Neural progenitor cell (in vitro differentiated cells): ENCODE results near the gene CYP3A5. TPM values are rescaled to one million over a fixed set of nuclear protein-coding genes. Genes with fewer than 3 reads are reported as not detected.
"Not testable (repeated sequence)": the region's sequence is repeated elsewhere in the genome, so short reads cannot be mapped to it uniquely, and the experiment has no call there.

ENCODE experiments used
- DNase-seq: peaks from one replicate; pipeline ENCODE4 v3.0.0-alpha.2; 2016; ENCODE audit warnings: low spot score
- H2AFZ ChIP-seq: fragments of 200-600 bp; sonication (generic); replicated peaks from 2 replicates; pipeline ENCODE4 v1.6.1; 2016; ENCODE audit warnings: antibody characterized with exemption
- H3F3A ChIP-seq: fragments of 200-600 bp; sonication (generic); 2 replicates; pipeline ENCODE4 v1.6.1; 2016; ENCODE audit warnings: antibody characterized with exemption, low read depth
- H3K27ac ChIP-seq: fragments of 200-600 bp; sonication (generic); 2 replicates; pipeline ENCODE4 v1.5.1; 2016; ENCODE audit warnings: mild to moderate bottlenecking
- H3K27me3 ChIP-seq: fragments of 200-600 bp; sonication (generic); 2 replicates; pipeline ENCODE4 v1.6.1; 2016; ENCODE audit warnings: mild to moderate bottlenecking, moderate library complexity
- H3K36me3 ChIP-seq: fragments of 200-600 bp; sonication (generic); 2 replicates; pipeline ENCODE4 v1.5.1; 2016
- H3K4me1 ChIP-seq: fragments of 200-600 bp; sonication (generic); 2 replicates; pipeline ENCODE4 v1.6.1; 2016; ENCODE audit warnings: mixed run types
- H3K4me2 ChIP-seq: fragments of 200-600 bp; sonication (generic); 2 replicates; pipeline ENCODE4 v1.6.1; 2016
- H3K4me3 ChIP-seq: fragments of 200-600 bp; sonication (generic); 2 replicates; pipeline ENCODE4 v1.5.1; 2016
- H3K79me2 ChIP-seq: fragments of 200-600 bp; sonication (generic); 2 replicates; pipeline ENCODE4 v1.6.1; 2016; ENCODE audit warnings: low read depth
- H3K9ac ChIP-seq: fragments of 200-600 bp; sonication (generic); 2 replicates; pipeline ENCODE4 v1.6.1; 2016
- H3K9me3 ChIP-seq: fragments of 200-600 bp; sonication (generic); 2 replicates; pipeline ENCODE4 v1.5.1; 2016; ENCODE audit warnings: low read depth
- H4K20me1 ChIP-seq: fragments of 200-600 bp; sonication (generic); 2 replicates; pipeline ENCODE4 v1.6.1; 2016; ENCODE audit warnings: low read depth
- H3K27ac Mint-ChIP-seq: 3 replicates; pipeline ENCODE4 v1.8.0; 2021; ENCODE audit warnings: mixed read lengths
- H3K27me3 Mint-ChIP-seq: 2 replicates; pipeline ENCODE4 v1.8.0; 2022; ENCODE audit warnings: low read depth, mild to moderate bottlenecking, inconsistent platforms, moderate library complexity, mixed read lengths; ENCODE audit not compliant: insufficient read depth
- H3K36me3 Mint-ChIP-seq: 3 replicates; pipeline ENCODE4 v1.8.0; 2021; ENCODE audit warnings: mixed read lengths
- H3K4me1 Mint-ChIP-seq: 3 replicates; pipeline ENCODE4 v1.8.0; 2021; ENCODE audit warnings: mixed read lengths
- H3K4me3 Mint-ChIP-seq: 3 replicates; pipeline ENCODE4 v1.8.0; 2021; ENCODE audit warnings: mild to moderate bottlenecking, moderate library complexity, mixed read lengths
- H3K9me3 Mint-ChIP-seq: 3 replicates; pipeline ENCODE4 v1.8.0; 2020; ENCODE audit warnings: mixed read lengths
- CTCF ChIP-seq: fragments of 200-600 bp; sonication (generic); IDR thresholded peaks from 2 replicates; pipeline ENCODE4 v1.5.1; 2017; ENCODE audit warnings: antibody characterized with exemption, mild to moderate bottlenecking
- EZH2 ChIP-seq: fragments of 200-600 bp; sonication (generic); IDR thresholded peaks from 2 replicates; pipeline ENCODE4 v1.6.1; 2017; ENCODE audit warnings: antibody characterized with exemption, mild to moderate bottlenecking, moderate library complexity
- EZH2phosphoT487 ChIP-seq: fragments of 200-600 bp; sonication (generic); IDR thresholded peaks from 2 replicates; pipeline ENCODE4 v1.6.1; 2017; ENCODE audit warnings: antibody characterized with exemption
- total RNA-seq: library from RNA; depleted of rRNA; stranded (reverse); fragments of >200 nt; gene quantifications from 2 replicates; pipeline ENCODE4 v1.2.3, GENCODE V29; 2015; ENCODE audit warnings: low replicate concordance

The CYP3A5 gene
- total RNA-seq, 1 donor from 2014 or later = not detected

- H3K4me1 Mint-ChIP-seq = no peaks in the 10 kb centered on the region
- Histone ChIP-seq H3K27me3 (no peaks in the 10 kb centered on the region), H3K4me3 (no peak overlapping the region), H3K9me3 (no peaks in the 10 kb centered on the region), H3K4me1 (no peaks in the 10 kb centered on the region), H2AFZ (no peak overlapping the region), H3K36me3 (no peaks in the 10 kb centered on the region), H3F3A (no peaks in the 10 kb centered on the region), H3K9ac (no peak overlapping the region), H3K79me2 (no peaks in the 10 kb centered on the region), H3K4me2 (no peak overlapping the region), H4K20me1 (no peaks in the 10 kb centered on the region), H3K27ac (no peak overlapping the region)
- H3K27me3 Mint-ChIP-seq = no peaks in the 10 kb centered on the region
- DNase-seq = no peak
- H3K27ac Mint-ChIP-seq = no peak overlapping the region
- peaks cover 1% of the 10 kb centered on the region for H3K36me3 Mint-ChIP-seq
- no peak overlapping the region for H3K4me3 Mint-ChIP-seq
- H3K9me3 Mint-ChIP-seq = no peaks in the 10 kb centered on the region
- no peak for TF ChIP-seq EZH2
- no peak for TF ChIP-seq EZH2phosphoT487
- no peak for TF ChIP-seq CTCF
These were observed 14.3 kb downstream of the CYP3A5 start for GRCh38 chr7:99665312-99666012.

GRCh38 chr7:99657879-99658278 is 21.9 kb downstream of the CYP3A5 start:
- H2AFZ ChIP-seq, H3K4me1 Mint-ChIP-seq, H4K20me1 ChIP-seq, H3K4me3 Mint-ChIP-seq, H3K27ac ChIP-seq, H3K4me1 ChIP-seq, H3K27me3 Mint-ChIP-seq, DNase-seq, H3K36me3 ChIP-seq, H3K36me3 Mint-ChIP-seq, H3K9me3 ChIP-seq, H3K27ac Mint-ChIP-seq, H3F3A ChIP-seq, H3K79me2 ChIP-seq, H3K4me2 ChIP-seq, H3K4me3 ChIP-seq, H3K27me3 ChIP-seq, H3K9ac ChIP-seq: not testable (repeated sequence)
- peaks cover 13% of the 10 kb centered on the region for H3K9me3 Mint-ChIP-seq

GRCh38 chr7:99654626-99655025 is 25.2 kb downstream of the CYP3A5 start:
- H3K9me3 ChIP-seq, H3K27me3 Mint-ChIP-seq, H3K27ac ChIP-seq, H3K4me2 ChIP-seq, H3K4me1 Mint-ChIP-seq, H4K20me1 ChIP-seq, H3F3A ChIP-seq, H3K27ac Mint-ChIP-seq, H3K4me3 ChIP-seq, H3K36me3 Mint-ChIP-seq, H3K36me3 ChIP-seq, DNase-seq, H3K9ac ChIP-seq, H3K9me3 Mint-ChIP-seq, H3K4me3 Mint-ChIP-seq, H3K4me1 ChIP-seq, H3K79me2 ChIP-seq, H2AFZ ChIP-seq, H3K27me3 ChIP-seq: not testable (repeated sequence)

GRCh38 chr7:99653754-99654153 is 26.0 kb downstream of the CYP3A5 start:
- Mint-ChIP-seq H3K27me3 (peaks cover 2% of the 10 kb centered on the region), H3K36me3 (no peaks in the 10 kb centered on the region), H3K4me1 (no peaks in the 10 kb centered on the region), H3K9me3 (peaks cover 7% of the 10 kb centered on the region), H3K27ac (no peak overlapping the region), H3K4me3 (no peak overlapping the region)
- Histone ChIP-seq H3K27ac (no peak overlapping the region), H3K79me2 (no peaks in the 10 kb centered on the region), H3K4me2 (no peak overlapping the region), H3K4me1 (no peaks in the 10 kb centered on the region), H3K4me3 (no peak overlapping the region), H3K9ac (no peak overlapping the region), H3K27me3 (no peaks in the 10 kb centered on the region), H2AFZ (no peak overlapping the region), H3K9me3 (no peaks in the 10 kb centered on the region), H3F3A (no peaks in the 10 kb centered on the region), H4K20me1 (no peaks in the 10 kb centered on the region), H3K36me3 (no peaks in the 10 kb centered on the region)
- no peak for DNase-seq
- TF ChIP-seq EZH2phosphoT487 (no peak), EZH2 (no peak), CTCF (no peak)

GRCh38 chr7:99653269-99653668 is 26.5 kb downstream of the CYP3A5 start:
- H4K20me1 ChIP-seq, H3K36me3 Mint-ChIP-seq, H3K9ac ChIP-seq, H3K27me3 ChIP-seq, H3K27me3 Mint-ChIP-seq, H3K27ac Mint-ChIP-seq, H3K9me3 ChIP-seq, H3K4me1 Mint-ChIP-seq, H3K4me1 ChIP-seq, DNase-seq, H3K4me3 ChIP-seq, H3F3A ChIP-seq, H3K4me2 ChIP-seq, H3K4me3 Mint-ChIP-seq, H2AFZ ChIP-seq, H3K36me3 ChIP-seq, H3K79me2 ChIP-seq, H3K9me3 Mint-ChIP-seq, H3K27ac ChIP-seq: not testable (repeated sequence)
